NCI-H460 (cell line): Measurements from ENCODE around the gene DHDH. TPM values are rescaled to one million over a fixed set of nuclear protein-coding genes. Genes with fewer than 3 reads are reported as not detected.
"Not testable (repeated sequence)": the region's sequence is repeated elsewhere in the genome, so short reads cannot be mapped to it uniquely, and the experiment has no call there.

Experiments
- DNase-seq: peaks from one replicate; pipeline ENCODE4 v3.0.0-alpha.2; 2016; ENCODE audit warnings: low read depth; ENCODE audit errors: extremely low read depth
- polyA plus RNA-seq: library from polyadenylated mRNA; depleted of rRNA; stranded (reverse); fragments of >200 nt; gene quantifications from 2 replicates; pipeline ENCODE4 v1.2.3, GENCODE V29; 2014; cell fraction: nucleus; rRNA removed
- total RNA-seq: library from RNA; depleted of rRNA; stranded (reverse); fragments of >200 nt; shearing (Covaris generic); gene quantifications from 2 replicates; pipeline ENCODE4 v1.2.3, GENCODE V29; 2014; rRNA removed

Gene DHDH
- 0.55 TPM in 1 of 2 replicates, not detected in the other for total RNA-seq
- polyA plus RNA-seq: not detected in 2 replicates

DNA sequence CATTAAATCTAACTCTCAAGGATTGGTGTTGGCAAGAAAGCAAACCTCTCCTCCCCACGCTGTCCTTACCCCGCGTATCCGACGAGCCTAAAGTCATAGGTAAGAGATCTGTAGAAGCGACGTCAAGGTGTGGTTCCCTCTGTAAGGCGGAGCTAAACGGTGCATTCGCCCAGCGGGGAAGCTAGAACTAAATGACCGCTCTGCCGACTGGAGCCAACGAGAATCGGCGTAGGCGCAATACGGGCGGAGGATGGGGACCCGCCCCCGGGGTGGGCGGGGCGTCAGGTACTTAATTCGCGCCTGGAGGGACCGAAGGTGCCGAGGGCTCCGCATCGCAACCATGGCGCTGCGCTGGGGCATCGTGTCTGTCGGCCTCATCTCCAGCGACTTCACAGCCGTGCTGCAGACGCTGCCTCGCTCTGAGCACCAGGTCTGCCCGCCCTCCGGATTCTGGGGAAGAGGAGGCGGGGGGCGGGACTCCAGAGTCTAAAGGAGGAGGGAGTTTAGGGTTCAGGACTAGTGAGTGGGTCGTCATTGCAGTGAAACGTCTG, at the start of gene DHDH:
TSS of gene DHDH (plus strand) at position 318 of the 551 bp plus-strand sequence. CDS start at position 341, 23 bp downstream.
- peak; percentile 41 for DNase-seq

DNA sequence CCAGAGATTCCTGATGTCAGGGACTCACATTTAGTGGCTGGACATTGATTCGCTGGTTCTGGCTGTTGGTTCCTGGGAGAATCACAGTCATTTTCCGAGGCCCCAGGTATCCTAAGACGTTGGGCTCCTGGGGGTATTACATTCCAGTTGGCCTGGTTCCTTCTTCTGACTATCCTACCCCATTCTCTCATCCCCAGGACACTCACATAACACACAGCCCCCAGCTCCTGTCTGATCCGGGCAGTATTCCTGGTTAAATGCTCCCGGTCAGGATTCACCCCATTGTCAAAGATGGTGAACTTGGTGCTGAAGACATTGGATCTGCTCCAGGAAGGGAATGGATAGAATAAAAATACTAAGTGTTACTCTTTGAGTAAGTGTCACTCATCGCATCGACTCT, 49.8 kb upstream of the DHDH start:
- no peak for DNase-seq

DNA sequence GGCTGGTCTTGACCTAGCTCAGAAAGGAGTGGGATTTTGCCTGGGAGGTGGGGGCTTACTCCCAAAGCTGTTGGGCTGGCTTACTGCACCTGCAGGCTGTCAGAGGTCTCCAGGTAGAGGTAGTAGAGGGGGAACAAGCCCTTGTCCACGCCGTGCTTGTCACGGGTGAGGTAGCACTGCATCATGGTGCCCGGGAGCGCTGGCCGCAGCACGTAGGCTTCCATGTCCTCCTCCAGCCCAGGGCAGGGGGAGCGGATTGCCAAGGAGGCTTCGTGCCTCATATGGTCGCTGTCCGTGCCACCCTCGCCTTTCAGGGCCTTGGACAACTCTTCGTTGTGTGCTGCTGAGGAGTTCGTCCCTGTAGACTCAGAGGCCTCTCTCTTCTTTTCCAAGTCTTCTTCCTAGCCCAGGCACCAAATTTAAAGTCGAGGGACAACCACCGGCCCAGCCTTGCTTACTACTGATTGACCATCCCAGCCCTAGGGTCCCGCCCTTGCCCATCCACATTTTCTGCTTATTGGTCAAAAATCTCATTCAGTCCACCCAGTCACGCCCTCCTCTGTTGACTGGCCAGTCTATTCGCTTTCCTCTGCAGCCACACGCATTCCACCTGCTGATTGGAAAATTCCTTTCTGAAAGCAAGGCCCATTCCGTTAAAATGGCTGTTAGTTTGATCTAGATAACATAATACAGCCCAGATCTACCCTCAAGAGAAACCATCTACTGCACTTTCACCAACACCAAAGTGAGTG, 45.5 kb upstream of the DHDH start:
- no peak for DNase-seq

DNA sequence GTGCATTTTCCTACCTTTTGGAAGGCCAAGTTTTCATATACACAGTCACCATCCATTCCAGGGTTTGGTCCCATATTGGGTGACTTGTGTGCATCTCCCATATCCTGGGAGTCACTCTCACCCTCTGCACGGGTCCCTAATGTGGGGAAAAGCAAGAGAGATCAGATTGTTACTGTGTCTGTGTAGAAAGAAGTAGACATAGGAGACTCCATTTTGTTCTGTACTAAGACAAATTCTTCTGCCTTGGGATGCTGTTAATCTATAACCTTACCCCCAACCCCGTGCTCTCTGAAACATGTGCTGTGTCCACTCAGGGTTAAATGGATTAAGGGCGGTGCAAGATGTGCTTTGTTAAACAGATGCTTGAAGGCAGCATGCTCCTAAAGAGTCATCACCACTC, 44.0 kb upstream of the DHDH start:
- DNase-seq: not testable (repeated sequence)

DNA sequence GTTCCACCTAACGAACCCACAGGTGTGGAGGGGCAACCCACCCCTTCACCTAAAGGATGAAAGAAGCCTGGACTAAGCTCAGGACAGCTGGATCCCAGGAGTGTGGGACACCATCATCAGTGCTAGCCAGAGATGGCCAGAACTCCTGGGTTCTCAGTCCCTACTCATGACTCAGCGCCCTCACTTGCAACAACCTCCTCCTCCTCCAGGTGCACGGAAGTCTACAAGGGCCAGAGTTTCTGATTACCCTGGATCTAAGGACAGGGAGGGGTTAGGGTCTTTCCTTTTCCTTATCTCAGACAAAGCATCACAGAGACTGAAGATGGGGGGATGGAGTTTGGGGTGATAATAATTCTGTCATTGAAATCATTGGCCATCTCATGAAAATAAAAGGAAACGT, 42.9 kb upstream of the DHDH start:
- DNase-seq: no peak

DNA sequence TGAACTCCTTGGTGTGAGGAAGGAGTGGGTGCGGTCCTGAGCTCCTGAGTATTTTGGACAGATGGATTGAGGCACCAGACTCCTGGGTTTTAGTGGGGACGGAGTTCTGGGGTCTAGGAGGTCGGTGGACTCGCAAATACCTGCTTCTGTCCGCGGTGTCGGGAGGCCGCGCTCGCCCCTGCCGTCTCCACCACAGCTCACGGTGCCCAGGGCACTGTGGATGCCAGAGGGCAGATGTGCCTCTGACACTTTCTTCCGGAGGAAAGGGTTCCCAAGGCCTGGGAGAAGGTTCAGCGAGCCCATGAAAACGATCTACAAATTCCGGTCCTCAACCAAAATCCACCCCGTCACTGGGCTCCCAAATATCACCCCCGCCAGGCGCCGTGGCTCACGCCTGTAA, 38.3 kb upstream of the DHDH start:
- DNase-seq: no peak

DNA sequence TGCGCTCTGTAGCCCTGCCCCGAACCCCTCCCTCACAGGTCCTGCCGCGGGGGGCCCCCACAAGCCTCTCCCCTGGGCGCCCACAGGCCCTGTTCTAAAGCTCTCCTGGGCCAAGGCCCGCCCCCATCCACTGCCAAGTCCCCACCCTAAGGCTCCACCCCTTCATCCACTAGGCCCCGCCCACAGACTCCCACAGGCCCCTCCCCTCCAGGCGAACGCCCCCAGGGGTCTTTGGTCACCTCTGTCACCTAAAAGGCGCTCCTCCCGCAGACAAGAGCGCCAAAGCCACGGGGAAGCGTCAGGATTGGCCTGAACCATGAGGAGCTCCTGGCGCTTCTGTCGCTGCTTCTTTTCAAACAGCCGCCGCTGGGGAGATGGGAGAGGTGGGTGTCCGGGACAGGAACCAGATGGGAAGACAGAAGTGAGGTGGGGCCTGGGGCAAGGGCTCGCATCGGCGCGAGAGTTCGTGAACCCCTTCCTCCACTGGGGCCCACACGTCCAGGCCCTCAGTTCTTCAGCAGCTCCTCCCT, 37.2 kb upstream of the DHDH start:
- DNase-seq: no peak

DNA sequence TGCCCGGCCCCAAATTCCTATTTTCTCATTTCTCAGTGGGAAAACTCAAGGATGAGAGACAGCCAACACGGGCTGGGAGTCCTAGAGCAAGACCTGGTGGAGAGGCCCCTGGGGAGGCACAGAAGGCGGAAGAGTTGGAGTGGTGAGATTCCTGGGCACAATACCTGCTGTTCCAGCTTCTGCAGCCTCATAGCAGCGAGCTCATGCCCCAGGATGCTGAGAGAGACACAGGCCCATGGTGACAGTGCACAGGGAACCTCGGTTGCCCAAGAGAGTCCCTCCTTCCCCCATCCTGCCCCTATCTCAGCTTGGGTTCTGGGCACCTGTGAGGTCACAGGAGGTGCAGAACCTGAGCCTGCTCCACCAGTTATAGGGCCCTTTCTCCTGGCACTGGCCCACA, 36.3 kb upstream of the DHDH start:
- DNase-seq: no peak

DNA sequence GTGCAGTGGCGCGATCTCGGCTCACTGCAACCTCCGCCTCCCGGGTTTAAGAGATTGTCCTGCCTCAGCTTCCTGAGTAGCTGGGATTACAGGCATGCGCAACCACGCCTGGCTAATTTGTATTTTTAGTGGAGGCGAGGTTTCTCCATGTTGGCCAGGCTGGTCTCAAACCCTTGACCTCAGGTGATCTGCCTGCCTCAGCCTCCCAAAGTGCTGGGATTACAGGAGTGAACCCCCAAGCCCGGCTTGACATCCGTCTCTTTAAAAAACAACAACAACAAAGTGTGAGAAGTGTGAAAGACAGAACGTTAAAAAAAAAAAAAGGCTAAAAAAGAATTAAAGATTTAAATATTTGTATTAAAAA, 34.1 kb upstream of the DHDH start:
- DNase-seq: not testable (repeated sequence)

DNA sequence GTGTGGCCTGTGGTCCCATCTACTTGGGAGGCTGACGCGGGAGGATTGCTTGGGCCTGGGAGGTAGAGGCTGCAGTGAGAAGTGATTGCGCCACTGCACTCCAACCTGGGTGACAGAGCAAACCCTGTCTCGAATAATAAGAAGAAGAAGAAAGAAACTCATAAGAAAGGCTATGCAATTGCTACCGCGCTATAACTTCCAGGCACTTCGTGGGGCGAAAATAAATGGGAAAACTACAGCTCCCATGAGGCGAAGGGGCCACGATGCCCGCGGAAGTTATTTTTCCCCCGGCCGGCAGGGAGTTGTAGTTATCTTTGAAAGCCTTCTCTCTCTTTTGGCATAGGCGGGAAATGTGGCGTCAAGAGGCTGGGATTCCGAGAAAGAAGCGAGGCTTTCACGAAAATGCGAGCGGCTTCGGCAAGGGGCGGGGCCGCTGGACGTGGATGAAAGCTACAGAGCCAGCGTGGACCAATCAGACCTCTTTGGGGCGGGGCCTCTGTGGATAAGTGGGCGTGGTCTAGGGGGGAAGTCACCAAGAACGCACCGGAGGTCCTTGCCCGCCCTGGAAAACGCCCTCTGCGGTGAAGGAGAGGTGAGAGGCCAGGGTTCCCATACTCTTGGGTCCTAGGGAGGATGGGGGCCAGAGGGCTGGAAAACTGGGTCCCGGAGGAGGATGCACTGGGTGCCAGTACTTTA, 33.6 kb upstream of the DHDH start, which contains the start of gene NUCB1:
TSS of gene NUCB1 (plus strand) at position 532 of the 696 bp plus-strand sequence. CDS start 485 bp downstream, outside the sequence.
- DNase-seq: peak; percentile 96

DNA sequence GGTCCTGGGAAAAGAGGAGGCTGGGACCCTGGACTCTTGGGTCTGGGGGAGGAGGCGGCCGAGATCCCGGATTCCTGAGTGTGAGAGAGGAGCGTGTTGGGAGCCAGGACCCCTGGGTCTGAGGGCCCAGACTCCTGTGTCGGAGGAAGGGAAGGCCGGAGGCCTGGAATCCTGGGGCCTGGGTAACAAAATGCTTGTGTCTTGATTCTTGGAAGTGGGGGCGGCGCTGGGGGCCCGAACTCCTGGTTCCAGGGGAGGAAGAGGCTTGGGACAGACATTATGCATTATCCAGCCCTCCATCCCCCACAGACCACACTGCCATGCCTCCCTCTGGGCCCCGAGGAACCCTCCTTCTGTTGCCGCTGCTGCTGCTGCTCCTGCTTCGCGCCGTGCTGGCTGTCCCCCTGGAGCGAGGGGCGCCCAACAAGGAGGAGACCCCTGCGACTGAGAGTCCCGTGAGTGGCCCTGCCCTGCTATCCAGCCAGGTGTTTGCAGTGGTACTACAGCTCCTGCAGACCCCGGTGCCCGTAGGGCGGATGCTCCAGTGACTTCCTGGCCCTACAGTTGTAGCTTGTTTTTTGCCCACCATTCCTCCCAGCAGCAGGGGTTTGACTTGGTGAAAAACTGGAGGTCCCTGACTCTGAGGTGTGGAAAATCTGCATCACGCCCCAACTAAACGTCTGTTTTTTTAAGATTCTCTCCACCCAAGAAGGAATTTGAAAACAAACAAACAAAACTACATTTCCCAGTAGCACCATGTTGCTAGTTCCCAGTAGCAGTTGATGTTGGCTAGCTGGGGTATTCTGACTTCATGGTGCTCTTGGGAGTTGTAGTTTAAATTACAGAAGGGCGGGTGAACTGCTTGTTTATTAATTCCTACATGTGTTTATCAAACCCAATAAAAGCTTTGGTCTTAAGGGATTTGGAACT, 32.8 kb upstream of the DHDH start:
- no peak for DNase-seq

DNA sequence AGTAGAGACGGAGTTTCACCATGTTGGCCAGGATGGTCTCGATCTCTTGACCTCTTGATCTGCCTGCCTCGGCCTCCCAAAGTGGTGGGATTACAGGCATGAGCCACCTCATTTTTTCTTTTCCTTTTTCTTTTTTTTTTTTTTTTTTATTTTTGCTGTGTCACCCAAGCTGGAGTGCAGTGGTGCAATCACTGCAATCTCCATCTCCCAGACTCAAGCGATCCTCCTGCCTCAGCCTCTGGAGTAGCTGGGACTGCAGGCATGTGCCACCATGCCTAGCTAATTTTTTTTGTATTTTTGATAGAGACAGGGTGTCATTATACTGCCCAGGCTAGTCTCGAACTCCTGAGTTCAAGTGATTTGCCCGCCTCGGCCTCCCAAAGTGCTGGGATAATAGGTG, 31.2 kb upstream of the DHDH start:
- DNase-seq: not testable (repeated sequence)

DNA sequence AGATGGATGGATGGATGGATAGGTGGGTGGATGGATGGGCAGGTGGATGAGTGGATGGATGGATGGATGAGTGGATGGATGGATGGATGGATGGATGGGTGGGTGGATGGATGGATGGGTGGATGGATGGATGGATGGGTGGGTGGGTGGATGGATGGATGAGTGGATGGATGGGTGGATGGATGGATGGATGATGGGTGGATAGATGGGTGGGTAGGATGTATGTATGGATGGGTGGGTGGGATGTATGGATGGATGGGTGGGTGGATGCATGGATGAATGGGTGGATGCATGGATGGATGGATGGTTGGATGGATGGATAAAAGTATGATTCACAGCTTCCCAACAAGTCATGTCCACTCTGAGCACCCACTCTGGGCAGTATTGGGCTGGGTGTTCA, 29.7 kb upstream of the DHDH start:
- DNase-seq: not testable (repeated sequence)

DNA sequence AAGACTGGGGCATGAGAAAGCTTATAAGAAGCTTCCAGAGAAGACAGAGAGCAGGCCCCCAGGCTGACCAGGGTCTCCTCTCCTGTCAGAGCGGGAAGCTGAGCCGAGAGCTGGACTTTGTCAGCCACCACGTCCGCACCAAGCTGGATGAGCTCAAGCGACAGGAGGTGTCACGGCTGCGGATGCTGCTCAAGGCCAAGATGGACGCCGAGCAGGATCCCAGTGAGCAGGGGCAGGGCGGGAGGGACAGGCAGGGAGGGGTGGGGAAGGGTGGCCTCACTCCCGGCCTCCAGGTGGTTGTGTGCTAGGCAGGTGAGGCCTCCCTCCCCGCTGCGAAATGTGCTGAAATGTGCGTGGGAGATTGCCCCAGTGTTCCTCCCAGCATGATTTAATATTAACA, 27.8 kb upstream of the DHDH start:
- no peak for DNase-seq

DNA sequence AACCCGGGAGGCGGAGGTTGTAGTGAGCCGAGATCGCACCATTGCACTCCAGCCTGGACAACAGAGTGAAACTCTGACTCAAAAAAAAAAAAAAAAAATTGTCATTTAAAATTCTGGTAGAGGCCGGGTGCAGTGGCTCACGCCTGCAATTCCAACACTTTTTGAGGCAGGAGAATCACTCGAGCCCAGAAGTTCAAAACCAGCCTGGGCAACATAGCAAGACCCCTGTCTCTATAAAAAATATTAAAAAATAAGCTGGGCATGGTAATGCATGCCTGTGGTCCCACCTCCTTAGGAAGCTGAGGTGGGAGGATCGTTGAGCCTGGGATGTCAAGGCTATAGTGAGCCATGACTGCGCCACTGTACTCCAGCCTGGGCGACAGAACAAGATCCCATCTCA, 27.2 kb upstream of the DHDH start:
- no peak for DNase-seq

DNA sequence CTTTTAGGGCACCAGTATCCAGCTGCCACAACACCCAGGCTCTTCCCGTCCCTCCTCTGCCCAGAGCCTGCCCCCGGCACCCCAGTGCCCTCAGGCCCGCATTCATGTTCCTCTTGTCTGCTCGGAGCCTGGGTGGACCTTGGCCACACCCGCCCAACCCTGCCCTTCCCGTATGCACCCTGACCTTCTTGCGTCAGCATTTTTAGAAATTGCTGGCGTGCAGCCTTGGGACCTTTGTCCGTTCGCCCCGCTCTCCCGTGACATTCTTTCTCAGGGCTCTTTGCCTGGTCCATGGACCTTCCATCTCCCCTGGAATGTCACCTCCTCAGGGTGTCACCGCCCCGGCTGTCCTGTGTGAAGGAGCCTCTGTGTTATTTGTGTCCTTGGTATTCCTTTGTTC, 25.8 kb upstream of the DHDH start:
- no peak for DNase-seq

DNA sequence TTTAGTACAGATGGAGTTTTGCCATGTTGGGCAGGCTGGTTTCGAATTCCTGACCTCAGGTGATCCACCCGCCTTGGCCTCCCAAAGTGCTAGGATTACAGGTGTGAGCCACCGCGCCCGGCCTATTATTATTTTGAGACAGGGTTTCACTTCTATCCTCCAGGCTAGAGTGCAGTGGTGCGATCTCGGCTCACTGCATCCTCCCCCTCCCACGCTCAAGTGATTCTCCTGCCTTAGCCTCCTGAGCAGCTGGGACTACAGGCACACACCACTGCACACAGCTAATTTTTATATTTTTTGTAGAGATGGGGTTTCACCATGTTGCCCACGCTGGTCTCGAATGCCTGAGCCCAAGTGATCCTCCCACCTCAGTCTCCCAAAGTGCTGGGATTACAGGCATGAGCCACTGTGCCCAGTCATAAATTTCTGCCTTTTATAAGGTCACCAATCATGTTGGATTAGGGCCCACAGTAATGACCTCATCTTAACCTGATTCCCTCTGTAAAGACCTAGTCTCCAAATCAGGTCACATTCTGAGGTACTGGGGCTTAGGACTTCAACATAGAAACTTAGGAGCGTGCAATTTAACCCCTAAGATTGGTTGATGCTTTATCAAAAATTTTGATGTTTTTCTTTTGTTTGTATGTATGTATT, 23.9 kb upstream of the DHDH start:
- not testable (repeated sequence) for DNase-seq

DNA sequence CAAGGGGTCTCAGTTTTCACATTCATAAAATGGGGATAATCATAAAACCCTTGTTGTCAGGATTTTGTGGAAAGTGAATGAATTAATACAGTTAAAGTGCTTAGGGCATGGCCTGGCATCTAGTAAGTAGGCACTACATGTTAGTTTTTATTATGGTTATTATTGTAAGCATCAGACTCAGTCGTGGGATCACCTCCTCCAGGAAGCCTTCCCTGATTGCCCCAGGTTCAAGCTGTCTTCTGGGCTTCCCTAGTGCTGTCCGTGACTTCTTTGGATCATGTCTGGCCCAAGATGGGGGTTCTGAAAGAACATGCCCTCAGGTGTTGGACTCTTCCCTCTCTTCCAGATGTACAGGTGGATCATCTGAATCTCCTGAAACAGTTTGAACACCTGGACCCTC, 22.7 kb upstream of the DHDH start:
- DNase-seq: no peak

DNA sequence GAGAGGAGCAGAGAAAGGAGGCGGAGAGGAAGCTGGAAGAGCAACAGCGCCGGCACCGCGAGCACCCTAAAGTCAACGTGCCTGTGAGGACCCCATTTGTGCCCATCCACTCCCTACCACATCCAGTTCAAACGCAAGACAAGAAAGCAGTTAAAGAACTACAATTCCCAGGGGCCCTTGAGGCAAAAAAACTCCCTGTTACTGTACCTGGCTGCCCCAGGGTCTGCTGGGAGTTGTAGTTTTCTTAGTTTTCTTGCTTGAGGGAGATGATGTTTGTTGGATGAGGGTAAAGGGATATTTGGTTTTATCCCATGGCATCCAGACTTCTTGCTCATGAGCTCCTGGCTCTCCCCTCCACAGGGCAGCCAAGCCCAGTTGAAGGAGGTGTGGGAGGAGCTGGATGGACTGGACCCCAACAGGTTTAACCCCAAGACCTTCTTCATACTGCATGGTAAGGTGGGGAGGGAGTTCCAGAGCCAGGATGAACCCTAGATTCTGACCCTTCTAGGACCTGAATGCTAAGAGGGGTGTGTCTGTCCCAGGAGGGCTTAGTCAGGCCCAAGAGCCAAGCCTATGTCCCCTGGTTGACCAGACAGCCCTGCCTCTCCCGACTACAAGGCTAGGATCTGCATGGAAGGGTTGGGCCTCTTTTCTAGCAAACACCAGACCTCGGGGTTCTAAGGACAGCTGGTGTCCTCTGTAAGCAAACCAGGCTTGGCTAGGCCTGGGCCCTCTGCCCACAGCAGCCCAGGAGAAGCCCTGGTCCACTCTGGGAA, 20.2 kb upstream of the DHDH start:
- DNase-seq: no peak
